Lower lobe of right lung (tissue), 2 donors: Measurements from ENCODE around the gene NFATC3. TPM values are rescaled to one million over a fixed set of nuclear protein-coding genes. Genes with fewer than 3 reads are reported as not detected.

ENCODE experiments used
- ATAC-seq, 2 donors: fragments of 200-7000 bp; cut with Tn5 transposase; one replicate each; pipeline ENCODE4 v1.9.1; 2020 to 2022; ENCODE audit warnings: mild to moderate bottlenecking in 2 of 2, moderate library complexity in 2 of 2
- DNase-seq: peaks from one replicate; pipeline ENCODE4 v3.0.0-alpha.2; 2020
- H3K27ac ChIP-seq: fragments of 200-600 bp; one replicate; pipeline ENCODE4 v1.8.0; 2022
- H3K27me3 ChIP-seq: fragments of 200-600 bp; one replicate; pipeline ENCODE4 v1.8.0; 2022; ENCODE audit warnings: low read depth
- H3K36me3 ChIP-seq: fragments of 200-600 bp; one replicate; pipeline ENCODE4 v1.8.0; 2022; ENCODE audit warnings: mild to moderate bottlenecking
- H3K4me1 ChIP-seq: fragments of 200-600 bp; one replicate; pipeline ENCODE4 v1.8.0; 2022
- H3K4me3 ChIP-seq: fragments of 200-600 bp; one replicate; pipeline ENCODE4 v1.8.0; 2022; ENCODE audit warnings: mild to moderate bottlenecking
- H3K9me3 ChIP-seq: fragments of 200-600 bp; one replicate; pipeline ENCODE4 v1.8.0; 2022
- CTCF ChIP-seq: fragments of 200-600 bp; IDR thresholded peaks from one replicate; pipeline ENCODE4 v1.8.0; 2022; ENCODE audit warnings: antibody characterized with exemption, mild to moderate bottlenecking
- intact Hi-C: fragments of 100-400 bp; cut with DNase I; formaldehyde crosslinking; loops from one replicate; pipeline ENCODE4 v1.11.0; 2022
- total RNA-seq: library from RNA; stranded (reverse); fragmentation: NEBNext Ultra II Directional; extraction: Animal tissue kit (Norgen Biotek cat#: 25700); gene quantifications from one replicate; pipeline ENCODE4 v1.2.1, GENCODE V29; 2021
- donor health status: DM: no; HTN: yes; CAD: no; lungs with severe emphysema.

The NFATC3 gene
- total RNA-seq, 1 donor from 2014 or later: 61.6 TPM

GRCh38 chr16:68232335-68232734 is 147.2 kb downstream of the NFATC3 start:
- Histone ChIP-seq H3K36me3 (peaks cover 58% of the 10 kb centered on the region), H3K9me3 (no peaks in the 10 kb centered on the region), H3K27me3 (no peaks in the 10 kb centered on the region), H3K4me3 (no peak overlapping the region), H3K4me1 (peaks cover 45% of the 10 kb centered on the region), H3K27ac (no peak overlapping the region)
- intact Hi-C loops: no loop called here
- DNase-seq (peak; percentile 50), ATAC-seq (no peak)
- TF ChIP-seq CTCF: no peak

GRCh38 chr16:68233085-68233834 is 148.1 kb downstream of the NFATC3 start:
- peak overlapping the region; percentile 32 for H3K4me3 ChIP-seq
- peak overlapping the region; percentile 94 for H3K27ac ChIP-seq
- ATAC-seq (no peak), DNase-seq (no peak)
- H3K27me3 ChIP-seq: no peaks in the 10 kb centered on the region
- intact Hi-C loops: no loop called here
- peaks cover 48% of the 10 kb centered on the region for H3K36me3 ChIP-seq
- no peak for TF ChIP-seq CTCF
- H3K9me3 ChIP-seq: no peaks in the 10 kb centered on the region
- peaks cover 40% of the 10 kb centered on the region for H3K4me1 ChIP-seq

DNA sequence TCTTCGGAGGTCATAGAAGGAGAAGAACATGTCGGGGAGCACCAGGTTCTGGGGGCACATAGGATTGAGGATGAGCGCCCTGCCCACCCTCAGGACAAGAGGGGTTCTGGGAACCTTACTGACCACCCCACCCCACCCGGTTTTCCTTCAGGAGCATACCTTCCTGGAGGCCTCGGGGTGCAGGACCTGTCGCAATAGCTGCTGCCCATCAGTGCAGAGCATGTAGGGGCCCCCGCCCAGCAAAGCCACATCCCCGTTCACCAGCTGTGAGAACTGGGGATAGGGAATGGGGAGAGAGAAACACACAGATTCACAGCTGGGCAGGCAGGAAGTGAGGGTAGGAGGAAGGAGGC is 148.6 kb downstream of the NFATC3 start:
- Histone ChIP-seq H3K4me1 (peaks cover 39% of the 10 kb centered on the region), H3K27me3 (no peaks in the 10 kb centered on the region)
- intact Hi-C loops: no loop called here

DNA sequence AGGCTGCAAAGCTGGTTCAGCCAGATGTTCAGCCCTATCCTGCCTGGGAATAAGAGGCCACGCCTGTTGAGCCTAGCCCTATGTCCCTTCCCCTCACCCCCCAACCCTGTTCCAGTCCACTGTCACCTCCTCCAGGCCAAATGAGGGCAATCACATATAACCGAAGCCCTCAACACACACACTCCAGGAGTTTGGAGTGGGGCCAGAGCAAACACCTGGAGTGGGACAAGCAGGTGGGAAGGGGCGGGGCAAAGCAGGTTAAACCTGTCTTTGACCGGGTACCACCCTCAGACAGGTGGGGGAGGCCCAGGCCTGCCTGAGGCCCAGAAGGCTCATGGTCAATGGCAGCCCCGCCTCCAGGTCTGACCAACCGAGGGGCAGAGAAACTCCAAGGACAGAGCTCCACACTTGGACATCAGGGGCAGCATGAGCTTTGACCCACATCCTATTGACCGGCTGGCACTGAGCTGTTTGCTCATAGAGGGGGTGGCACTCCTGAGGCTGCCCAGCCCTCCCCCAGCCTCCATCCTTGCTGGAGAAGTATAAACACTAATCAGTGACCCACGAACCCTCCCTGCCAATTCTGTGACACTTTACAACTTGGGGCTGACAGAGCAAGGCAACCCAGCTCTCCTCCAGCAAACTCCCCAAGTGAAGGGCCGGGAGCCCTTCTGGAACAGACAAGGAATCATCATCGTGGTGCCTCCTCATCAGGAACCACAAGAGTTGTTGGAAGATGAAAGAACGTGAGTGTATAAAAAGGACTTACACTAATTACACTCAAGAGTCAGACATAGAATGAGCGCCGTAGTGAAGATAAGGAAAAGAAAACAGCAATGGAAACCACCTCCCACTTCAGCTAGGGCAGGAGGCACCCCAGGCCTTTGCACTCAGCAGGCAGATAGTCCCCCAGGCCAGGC is 149.3 kb downstream of the NFATC3 start:
- Histone ChIP-seq H3K27ac (peak overlapping the region; percentile 94), H3K4me1 (peaks cover 34% of the 10 kb centered on the region), H3K27me3 (no peaks in the 10 kb centered on the region), H3K4me3 (peak overlapping the region; percentile 78), H3K36me3 (peaks cover 37% of the 10 kb centered on the region), H3K9me3 (no peaks in the 10 kb centered on the region)
- DNase-seq (peak; percentile 94), ATAC-seq (peak; percentile 65 to 69)
- TF ChIP-seq CTCF: no peak
- intact Hi-C loops: no loop called here

More for the DNA sequence above, 148.6 kb downstream of the NFATC3 start:
- Histone ChIP-seq H3K36me3 (peaks cover 43% of the 10 kb centered on the region), H3K4me3 (peak overlapping the region; percentile 32), H3K27ac (peak overlapping the region; percentile 94), H3K9me3 (no peaks in the 10 kb centered on the region)
- no peak for TF ChIP-seq CTCF
- ATAC-seq (no peak), DNase-seq (no peak)

GRCh38 chr16:68235108-68235886 is 150.1 kb downstream of the NFATC3 start:
- TF ChIP-seq CTCF: no peak
- peak overlapping the region; percentile 94 for H3K27ac ChIP-seq
- H3K27me3 ChIP-seq: no peaks in the 10 kb centered on the region
- ATAC-seq (peak; percentile 0 to 11), DNase-seq (peak; percentile 73)
- H3K36me3 ChIP-seq: peaks cover 28% of the 10 kb centered on the region
- peak overlapping the region; percentile 78 for H3K4me3 ChIP-seq
- peaks cover 40% of the 10 kb centered on the region for H3K4me1 ChIP-seq
- intact Hi-C loops: no loop called here
- no peaks in the 10 kb centered on the region for H3K9me3 ChIP-seq
